ENCODE measurements around the gene OSBPL2.

The OSBPL2 gene

GRCh38 chr20:62228982-62229545 is 9.3 kb upstream of the OSBPL2 start:
- no peak for DNase-seq (ENCODE audit: low read depth)
- no peak for TF ChIP-seq CTCF (IDR thresholded peaks at IDR 0.05; ENCODE audit: low read depth, low read length, missing control alignments)
- no peak overlapping the region for H3K4me3 ChIP-seq (ENCODE audit: low read depth, low read length)

GRCh38 chr20:62229667-62230066 is 8.7 kb upstream of the OSBPL2 start:
- H3K4me3 ChIP-seq (ENCODE audit: low read depth, low read length): no peak overlapping the region
- no peak for DNase-seq (ENCODE audit: low read depth)
- no peak for TF ChIP-seq CTCF (IDR thresholded peaks at IDR 0.05; ENCODE audit: low read depth, low read length, missing control alignments)

GRCh38 chr20:62230276-62230675 is 8.0 kb upstream of the OSBPL2 start:
- no peak for DNase-seq (ENCODE audit: low read depth)
- no peak overlapping the region for H3K4me3 ChIP-seq (ENCODE audit: low read depth, low read length)
- TF ChIP-seq CTCF (IDR thresholded peaks at IDR 0.05; ENCODE audit: low read depth, low read length, missing control alignments): no peak

GRCh38 chr20:62230696-62231095 is 7.6 kb upstream of the OSBPL2 start:
- no peak for TF ChIP-seq CTCF (IDR thresholded peaks at IDR 0.05; ENCODE audit: low read depth, low read length, missing control alignments)
- DNase-seq (ENCODE audit: low read depth): no peak
- H3K4me3 ChIP-seq (ENCODE audit: low read depth, low read length): no peak overlapping the region

GRCh38 chr20:62231292-62231691 is 7.0 kb upstream of the OSBPL2 start:
- TF ChIP-seq CTCF (IDR thresholded peaks at IDR 0.05; ENCODE audit: low read depth, low read length, missing control alignments): no peak
- no peak for DNase-seq (ENCODE audit: low read depth)
- H3K4me3 ChIP-seq (ENCODE audit: low read depth, low read length): no peak overlapping the region

- H3K4me3 ChIP-seq (ENCODE audit: low read depth, low read length): no peak overlapping the region
- TF ChIP-seq CTCF (IDR thresholded peaks at IDR 0.05; ENCODE audit: low read depth, low read length, missing control alignments): no peak
- no peak for DNase-seq (ENCODE audit: low read depth)
Measured at GRCh38 chr20:62232194-62232593, 6.1 kb upstream of the OSBPL2 start.
